NOMO-1 (cell line): ENCODE data around the gene CYP2W1.
A peak's percentile ranks its signal among the peaks of the same experiment; 100 is the strongest.
"Not testable (repeated sequence)": the region's sequence is repeated elsewhere in the genome, so short reads cannot be mapped to it uniquely, and the experiment has no call there.

Experiments
- DNase-seq, 2 experiments: peaks; one replicate each; lab custom pipeline; 2025; ENCODE audit not compliant: unreplicated experiment in 2 of 2; lab: John Stamatoyannopoulos, UW

CYP2W1 gene

GRCh38 chr7:1024876-1025742 is 42.1 kb downstream of the CYP2W1 start:
- DNase-seq: no peak

GRCh38 chr7:1025743-1026581 is 43.0 kb downstream of the CYP2W1 start:
- no peak for DNase-seq

GRCh38 chr7:1026721-1027161 is 43.8 kb downstream of the CYP2W1 start:
- peak; percentile 28 to 32 for DNase-seq

- DNase-seq: peak; percentile 26 to 33
Measured at GRCh38 chr7:1027242-1028043, 44.5 kb downstream of the CYP2W1 start.

DNA sequence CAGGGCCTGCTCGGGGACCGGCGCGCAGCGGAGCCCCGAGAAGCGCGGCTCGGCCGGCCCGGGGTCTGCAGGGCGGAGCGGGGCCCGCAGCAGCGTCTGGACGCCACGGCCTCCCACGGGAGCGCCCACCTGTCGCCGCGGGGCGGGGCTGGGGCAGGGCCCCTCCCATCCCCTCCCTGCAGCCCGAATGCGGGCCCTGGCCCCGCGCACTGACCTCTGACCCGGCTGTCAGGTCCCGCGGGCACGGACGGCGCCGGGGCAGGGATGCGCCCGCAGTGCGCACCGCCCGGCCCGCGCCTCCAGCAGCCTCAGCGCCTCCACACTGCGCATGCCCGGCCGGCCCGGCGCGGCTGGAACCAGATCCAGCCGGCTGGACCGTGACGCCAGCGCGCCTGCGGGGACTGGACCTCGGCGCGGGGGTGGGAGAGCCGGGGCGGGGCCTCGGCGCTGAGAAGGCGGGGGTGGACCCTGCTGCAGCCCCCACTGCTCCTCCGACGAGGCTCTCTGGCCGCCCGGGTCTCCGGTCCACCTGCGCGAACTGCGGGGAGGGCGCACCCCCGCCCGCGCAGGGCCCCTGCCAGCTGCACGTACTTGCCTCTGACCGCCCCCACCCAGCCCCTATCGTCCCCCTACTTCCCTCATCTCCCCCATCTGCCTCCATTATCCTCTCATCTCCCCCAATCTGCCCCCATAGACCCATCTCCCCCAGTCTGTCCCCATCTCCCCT is 45.2 kb downstream of the CYP2W1 start:
- peak; percentile 76 to 90 for DNase-seq

- DNase-seq: peak; percentile 90 to 95
Measured at GRCh38 chr7:1028775-1029636, 46.0 kb downstream of the CYP2W1 start.

DNA sequence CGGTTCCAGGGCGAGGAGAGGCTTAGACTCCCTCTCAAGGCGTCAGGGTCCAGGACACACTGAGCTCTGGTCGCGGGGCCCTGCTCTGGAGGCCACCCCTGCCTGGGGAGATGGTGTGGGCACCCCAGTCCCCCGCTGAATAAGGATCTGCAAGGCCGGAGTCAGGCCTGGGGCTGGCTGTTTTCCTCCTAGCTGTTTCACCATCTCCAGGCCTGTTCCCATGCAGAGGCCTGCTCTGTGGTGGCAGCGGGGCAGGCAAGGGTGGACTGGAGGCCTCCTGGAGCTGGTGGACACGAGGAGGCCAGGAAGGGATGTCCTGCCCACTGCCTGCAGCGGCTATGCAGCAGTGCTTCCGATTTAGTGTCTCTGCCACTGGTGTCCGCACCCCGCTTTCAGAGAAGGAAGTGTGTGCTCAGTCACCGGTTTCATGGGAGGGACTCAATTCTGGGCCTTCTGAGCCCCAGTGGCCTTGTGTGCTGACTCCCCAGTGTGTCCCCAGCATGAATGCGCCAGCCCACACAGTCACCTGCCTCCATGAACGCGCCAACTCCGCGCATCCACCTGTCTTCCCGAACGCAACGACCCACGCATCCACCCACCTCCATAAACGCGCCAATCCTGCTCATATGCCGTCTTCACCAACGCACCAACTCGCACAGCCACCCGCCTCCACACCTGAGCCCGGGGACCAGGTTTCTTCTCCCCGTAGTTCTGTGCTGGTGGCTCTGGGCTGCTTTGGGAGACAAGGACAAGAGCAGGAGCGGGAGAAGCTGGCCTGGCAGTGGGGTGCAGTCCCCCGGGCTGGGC is 46.9 kb downstream of the CYP2W1 start:
- DNase-seq: peak; percentile 19 to 26

- no peak for DNase-seq
Measured at GRCh38 chr7:1030444-1031070, 47.6 kb downstream of the CYP2W1 start.

DNA sequence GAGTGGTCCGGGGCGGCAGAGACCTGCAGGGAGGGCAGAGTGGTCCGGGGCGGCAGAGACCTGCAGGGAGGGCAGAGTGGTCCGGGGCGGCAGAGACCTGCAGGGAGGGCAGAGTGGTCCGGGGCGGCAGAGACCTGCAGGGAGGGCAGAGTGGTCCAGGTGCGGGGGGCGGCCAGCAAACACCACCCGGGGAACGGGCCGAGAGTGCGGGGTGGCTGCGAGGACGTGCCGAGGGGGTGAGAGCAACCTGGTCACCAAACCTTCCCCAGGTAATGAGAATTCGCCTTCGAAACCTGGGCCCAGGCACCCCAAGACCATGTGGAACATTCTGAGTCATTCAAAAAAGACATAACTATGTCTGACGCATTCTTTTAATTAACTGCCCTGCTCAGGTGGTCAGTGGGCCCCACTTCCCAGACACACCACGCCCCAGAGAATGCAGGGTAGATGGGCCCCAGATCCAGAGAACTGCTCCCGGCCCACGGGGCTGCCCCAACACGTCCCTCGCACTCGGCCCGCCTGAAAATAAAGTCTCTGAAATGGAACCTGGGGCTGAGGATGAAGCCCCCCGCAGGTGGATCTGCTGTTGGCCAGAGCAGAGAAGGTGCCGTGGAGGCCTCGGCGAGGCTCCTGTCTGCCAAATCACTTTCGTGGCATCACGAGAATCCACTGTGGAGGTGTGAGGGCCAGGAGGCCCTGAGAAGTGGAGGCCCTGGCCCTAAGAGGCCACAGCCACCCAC is 48.9 kb downstream of the CYP2W1 start:
- no peak for DNase-seq

DNA sequence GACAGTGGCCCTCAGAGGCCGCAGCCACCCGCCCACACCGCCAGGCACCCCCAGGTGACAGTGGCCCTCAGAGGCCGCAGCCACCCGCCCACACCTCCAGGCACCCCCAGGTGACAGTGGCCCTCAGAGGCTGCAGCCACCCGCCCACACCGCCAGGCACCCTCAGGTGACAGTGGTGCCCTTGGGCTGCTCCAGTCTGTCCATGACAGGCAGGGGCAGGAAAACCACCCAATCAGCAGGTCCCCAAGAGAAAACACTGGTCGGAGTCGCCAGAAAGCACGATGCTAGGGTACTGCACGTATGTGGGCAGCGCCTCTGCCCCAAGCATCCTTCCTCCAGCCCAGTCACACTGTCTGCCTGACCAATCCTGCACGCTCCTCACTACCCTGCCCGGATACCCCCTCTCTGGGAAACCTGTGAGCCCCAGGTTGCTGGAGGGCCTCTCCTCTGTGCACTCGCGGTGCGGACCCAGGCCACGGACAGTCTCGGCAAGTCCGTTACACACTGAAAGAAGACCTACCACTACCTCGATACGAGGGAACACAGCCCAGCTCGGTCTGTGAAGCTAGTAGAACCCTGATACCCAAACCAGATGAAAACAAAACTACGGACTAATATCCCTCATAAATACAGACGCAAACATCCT is 49.7 kb downstream of the CYP2W1 start:
- no peak for DNase-seq

- no peak for DNase-seq
Measured at GRCh38 chr7:1033546-1034145, 50.7 kb downstream of the CYP2W1 start.

DNA sequence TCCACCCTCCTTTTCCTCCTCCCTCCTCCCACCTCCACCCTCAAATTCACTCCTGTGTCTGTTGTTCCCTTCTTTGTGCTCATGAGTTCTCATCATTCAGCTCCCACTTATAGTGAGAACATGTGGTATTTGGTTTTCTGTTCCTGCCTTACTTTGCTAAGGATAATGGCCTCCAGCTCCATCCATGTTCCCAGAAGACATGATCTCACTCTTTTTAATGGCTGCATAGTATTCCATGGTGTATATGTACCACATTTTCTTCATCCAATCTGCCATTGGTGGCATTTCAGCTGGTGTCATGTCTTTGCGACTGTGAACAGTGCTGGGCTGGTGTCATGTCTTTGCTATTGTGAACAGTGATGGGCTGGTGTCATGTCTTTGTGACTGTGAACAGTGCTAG is 51.8 kb downstream of the CYP2W1 start:
- not testable (repeated sequence) for DNase-seq

- not testable (repeated sequence) for DNase-seq
Measured at GRCh38 chr7:1036164-1036928, 53.4 kb downstream of the CYP2W1 start.
